T-helper 2 cell treated with Interferon-gamma antibody and Interleukin-4, amounts not matched to agents 100 ng/mL and 5 ng/mL, for 36 hours (primary cell): ENCODE results near the gene KIF13A. TPM values are rescaled to one million over a fixed set of nuclear protein-coding genes. Genes with fewer than 3 reads are reported as not detected.
"Not testable (repeated sequence)": the region's sequence is repeated elsewhere in the genome, so short reads cannot be mapped to it uniquely, and the experiment has no call there.

ENCODE experiments used
- intact Hi-C: fragments of 100-400 bp; cut with micrococcal nuclease; formaldehyde crosslinking; loops from one replicate; pipeline ENCODE4 v1.15.1; 2023
- total RNA-seq: library from RNA; stranded (reverse); gene quantifications from 2 replicates; pipeline ENCODE4 v1.2.3, GENCODE V29; 2022

KIF13A gene
- total RNA-seq, 1 donor from 2014 or later: not detected

DNA sequence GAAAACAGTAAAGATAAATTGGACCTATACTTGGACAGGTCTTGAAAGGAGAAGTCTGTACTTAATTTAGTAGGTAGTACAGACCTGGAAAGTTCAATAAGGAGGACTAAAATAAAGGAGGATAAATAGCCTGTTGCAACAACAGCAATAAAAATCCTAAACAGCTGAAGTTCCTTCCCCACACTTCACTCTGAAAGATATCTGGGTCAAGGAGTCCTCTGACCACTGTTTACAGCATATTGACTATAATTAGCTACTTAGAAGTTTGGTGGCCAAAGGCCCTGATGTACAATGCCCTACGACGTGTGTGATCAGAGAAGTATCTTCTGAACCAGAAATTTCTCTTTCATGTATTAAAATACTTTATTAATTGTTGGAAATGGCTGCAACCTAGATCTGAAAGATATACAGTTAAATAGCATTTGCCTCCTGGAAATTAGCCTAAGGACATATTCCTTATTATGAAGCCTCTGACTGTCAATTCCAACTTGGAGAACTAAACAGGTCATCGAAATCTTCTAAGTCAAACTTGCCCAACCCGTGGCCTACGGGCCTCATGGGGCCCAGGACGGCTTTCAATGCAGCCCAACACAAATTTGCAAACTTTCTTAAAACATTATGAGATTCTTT, 82.8 kb downstream of the KIF13A start:
- intact Hi-C loops: no loop called here

DNA sequence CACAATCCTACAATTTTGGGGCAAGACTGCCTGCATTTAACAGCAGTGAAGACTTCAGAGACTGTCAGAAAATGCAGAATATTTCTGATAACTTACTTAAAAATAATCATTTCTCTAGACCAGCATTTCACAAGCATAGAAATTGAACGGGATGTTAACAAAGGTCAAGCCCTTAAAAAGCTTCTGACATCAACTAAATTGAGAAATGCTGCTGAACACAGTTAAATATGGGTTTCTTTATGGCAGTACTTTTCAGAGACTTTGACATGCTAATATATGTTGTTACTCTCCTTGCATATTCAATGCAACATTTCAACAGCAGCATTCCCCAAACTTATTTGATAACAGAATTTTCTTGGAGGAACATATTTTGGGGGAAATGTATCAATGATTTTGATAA, 84.5 kb downstream of the KIF13A start:
- intact Hi-C loops: no loop called here

DNA sequence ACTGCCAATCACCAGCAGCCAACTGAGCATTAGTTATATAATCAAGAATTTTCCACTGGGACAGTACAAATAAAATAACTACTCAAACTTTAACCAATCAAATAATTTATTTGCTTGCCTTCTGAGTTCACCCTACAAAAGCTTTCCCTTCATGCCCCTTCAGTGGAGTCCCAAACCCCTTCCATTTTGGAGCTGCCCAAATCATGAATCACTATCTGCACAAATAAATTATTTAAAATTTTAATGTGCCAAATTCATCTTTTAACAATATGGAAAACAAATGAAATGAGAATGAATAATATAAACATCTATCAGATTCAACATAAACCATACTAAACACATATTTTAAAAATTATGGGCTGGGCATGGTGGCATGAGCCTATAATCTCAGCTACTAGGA, 85.9 kb downstream of the KIF13A start:
- intact Hi-C loops: no loop called here

DNA sequence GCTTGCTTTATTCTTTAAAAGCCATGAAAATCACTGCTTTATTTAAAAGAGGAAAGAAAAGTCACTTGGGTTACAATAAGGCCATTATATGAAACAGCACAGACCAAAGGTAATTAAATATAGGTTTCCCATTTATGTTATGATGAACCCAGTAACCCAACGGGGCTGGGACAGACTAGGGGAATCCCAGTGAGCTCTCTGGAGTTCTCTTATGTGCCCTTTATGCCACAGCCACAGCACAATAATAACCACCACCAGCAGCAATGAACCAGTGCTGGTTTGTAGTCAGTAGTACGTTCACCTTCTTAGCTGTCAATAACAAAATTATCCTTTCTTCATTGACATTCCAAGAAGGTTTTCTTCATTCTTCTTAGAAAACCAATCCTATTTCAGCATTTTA, 87.4 kb downstream of the KIF13A start:
- intact Hi-C loops: no loop called here

DNA sequence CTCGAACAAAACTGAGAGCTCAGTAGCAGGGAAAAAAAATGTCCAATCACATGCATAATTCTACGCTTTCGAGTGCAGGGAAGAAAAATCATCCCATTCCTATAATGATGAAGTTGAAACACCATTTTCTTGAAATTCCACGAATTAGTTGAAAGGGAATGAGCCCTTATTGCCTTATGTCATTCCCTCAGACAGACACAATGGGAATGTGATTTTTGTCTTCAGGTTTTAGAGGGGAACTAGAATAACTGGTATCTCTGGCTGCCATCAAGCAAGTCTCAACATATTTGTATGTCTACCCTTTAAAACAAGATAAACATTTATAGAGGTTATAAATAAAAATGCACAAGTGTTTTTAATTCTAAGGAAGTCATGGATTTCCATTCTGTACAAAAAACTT, 87.9 kb downstream of the KIF13A start:
- intact Hi-C loops: no loop called here

DNA sequence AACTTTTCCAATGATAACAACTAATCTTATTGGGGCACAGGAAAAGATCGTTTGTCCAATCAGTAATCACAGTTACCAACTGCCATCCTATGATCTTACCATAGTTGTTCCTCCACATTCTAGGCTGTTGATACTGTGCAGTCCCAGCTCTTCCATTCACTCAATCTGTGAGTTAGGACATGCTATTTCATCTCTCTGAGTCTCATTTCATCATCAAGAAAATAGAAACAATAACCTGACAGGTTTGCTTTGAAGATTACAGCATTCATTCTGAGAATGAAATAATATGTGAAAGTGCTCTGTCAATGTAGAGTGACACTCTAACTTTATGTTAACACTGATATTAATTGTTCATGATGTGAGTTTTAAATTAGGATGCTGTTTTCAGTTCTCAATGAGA, 89.8 kb downstream of the KIF13A start:
- intact Hi-C loops: no loop called here

DNA sequence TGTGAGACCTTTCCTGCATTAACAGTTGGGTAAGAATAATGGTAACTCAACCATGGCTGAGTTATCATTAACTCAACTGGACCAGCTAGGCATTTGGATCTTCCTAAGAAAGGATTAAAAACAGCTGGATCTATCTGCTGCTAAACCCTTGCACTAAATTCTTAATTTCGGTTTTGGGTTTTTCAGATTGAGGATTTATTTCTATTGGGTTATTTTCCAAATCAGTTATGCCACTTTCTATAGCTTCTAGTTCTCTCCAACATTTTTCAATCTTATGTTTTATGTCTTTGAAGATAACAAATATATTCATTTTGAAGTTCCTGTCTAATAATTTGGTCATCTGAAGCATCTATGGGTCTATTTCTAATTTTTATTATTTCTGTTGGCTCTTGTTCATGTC, 92.5 kb downstream of the KIF13A start:
- intact Hi-C loops: no loop called here

DNA sequence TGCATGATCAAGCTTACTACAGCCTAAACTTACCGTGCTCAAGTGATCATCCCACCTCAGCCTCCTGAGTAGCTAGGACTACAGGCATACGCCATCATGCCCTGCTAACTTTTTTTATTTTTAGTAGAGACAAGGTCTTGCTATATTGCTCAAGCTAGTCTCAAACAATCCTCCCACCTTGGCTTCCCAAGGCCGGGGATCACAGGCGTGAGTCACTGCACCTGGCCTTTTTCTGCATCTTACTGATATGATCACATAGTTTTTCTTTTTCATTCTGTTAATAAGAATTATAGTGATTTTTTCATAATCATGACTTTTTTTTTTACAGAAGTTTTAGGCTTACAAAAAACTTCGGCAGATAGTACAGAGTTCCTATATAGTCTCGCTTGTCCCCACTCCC, 93.2 kb downstream of the KIF13A start:
- intact Hi-C loops: no loop called here

DNA sequence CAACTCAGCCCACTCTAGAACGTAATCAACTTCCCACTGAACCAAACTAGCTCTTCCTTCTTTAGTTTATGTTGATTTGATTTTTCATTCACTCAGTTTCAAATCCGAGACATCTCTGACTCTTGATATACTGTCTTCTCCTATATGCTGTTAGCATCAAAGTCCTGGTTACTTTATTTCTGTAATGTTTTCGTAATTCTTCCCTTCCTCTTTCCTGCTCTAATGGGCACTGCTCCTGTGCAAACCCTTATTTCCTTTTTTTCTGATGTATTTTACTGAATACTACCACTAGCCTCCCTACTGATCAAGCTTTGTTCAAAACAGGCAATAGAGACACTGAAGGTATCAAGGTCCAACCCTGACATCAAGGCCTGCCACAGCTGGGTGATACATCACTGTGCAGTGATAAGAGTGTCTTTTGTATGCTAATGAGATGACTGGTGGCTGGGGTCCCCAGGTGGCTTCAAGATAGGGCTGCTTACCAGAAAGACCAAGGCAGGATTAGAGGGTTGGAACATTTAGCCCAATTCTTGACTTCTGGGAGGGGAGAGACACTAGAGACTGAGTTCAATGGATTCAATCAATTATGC, 95.2 kb downstream of the KIF13A start:
- intact Hi-C loops: no loop called here

DNA sequence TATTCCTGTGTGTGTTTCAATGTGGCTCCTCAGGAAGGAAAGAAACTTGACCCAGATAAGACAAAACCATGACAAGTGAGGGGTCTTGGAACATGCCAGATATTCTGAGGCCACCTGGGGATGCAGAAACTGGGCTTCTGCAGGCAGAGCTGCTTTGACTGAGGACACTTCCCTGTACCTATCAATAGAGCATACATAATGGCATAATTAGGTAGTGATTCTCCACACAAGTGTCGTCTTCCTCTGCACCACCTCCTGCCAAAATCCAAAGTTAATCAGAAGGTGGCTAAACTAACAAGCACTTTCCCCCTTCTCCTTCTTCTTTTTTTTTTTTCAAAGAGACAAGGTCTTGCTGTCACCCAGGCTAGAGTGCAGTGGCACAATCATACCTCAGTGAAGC, 97.1 kb downstream of the KIF13A start:
- intact Hi-C loops: no loop called here

DNA sequence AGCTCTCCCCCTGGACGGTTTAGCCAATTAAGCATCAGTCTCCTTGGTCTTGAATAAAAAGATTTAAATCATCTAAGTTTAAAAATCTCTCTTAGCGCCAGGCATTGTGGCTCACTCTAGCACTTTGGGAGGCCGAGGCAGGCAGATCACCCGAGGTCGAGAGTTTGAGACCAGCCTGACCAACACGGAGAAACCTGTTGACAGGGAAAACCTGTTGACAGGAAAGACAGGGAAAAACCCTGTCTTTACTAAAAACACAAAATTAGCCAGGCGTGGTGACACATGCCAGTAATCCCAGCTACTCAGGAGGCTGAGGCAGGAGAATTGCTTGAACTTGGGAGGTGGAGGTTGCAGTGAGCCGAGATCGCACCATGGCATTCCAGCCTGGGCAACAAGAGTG, 97.7 kb downstream of the KIF13A start:
- intact Hi-C loops: not testable (repeated sequence)

DNA sequence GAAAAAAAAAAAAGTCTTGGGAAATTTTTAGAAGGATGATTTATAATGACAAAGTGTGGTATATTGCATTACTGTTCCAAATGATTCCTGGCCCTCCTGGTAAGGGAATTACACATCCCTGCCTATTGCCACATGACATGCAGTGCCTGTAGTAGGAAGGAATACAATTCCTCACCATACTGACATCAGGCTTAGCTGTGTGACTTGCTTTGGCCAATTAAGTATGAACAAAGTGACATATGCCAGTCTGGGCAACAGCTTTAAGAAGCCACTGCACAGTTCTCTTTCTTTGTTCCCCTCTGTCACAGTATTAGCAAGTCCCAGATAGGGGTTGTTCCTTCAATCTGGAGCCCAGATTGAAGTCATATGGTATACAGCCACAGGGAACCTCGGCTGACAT, 100.5 kb downstream of the KIF13A start:
- intact Hi-C loops: no loop called here

DNA sequence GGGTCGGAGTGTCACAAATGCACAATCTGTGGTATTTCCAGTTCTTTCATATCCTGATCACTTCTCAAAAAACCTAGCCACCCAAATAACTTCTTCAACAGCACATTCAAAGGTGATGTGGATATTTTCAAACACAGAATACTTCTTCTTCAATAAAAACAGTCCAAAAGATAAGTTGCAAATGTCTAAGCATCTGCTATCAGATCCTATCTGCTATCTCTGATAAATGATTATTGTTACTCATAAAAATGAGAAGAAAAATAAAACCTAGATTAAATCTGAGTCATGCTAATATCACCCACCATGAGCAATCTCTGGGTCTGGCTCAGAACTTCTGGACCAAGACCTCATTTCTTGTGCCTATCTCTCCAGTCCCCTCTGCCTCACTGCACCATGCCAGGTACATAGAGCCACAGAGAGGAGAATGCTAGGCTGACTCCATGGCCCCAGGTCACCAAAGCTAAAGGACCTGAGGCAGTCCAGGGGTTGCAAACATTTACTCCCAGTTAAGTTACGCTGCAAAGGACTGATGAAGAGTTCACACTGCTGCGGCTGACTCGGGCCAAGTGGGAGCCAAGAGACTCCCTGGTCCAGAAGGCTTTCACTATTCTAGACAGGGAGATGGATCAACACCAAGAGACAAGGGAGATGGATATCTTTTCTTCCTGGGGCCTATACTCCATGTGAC, 101.4 kb downstream of the KIF13A start:
- intact Hi-C loops: no loop called here

DNA sequence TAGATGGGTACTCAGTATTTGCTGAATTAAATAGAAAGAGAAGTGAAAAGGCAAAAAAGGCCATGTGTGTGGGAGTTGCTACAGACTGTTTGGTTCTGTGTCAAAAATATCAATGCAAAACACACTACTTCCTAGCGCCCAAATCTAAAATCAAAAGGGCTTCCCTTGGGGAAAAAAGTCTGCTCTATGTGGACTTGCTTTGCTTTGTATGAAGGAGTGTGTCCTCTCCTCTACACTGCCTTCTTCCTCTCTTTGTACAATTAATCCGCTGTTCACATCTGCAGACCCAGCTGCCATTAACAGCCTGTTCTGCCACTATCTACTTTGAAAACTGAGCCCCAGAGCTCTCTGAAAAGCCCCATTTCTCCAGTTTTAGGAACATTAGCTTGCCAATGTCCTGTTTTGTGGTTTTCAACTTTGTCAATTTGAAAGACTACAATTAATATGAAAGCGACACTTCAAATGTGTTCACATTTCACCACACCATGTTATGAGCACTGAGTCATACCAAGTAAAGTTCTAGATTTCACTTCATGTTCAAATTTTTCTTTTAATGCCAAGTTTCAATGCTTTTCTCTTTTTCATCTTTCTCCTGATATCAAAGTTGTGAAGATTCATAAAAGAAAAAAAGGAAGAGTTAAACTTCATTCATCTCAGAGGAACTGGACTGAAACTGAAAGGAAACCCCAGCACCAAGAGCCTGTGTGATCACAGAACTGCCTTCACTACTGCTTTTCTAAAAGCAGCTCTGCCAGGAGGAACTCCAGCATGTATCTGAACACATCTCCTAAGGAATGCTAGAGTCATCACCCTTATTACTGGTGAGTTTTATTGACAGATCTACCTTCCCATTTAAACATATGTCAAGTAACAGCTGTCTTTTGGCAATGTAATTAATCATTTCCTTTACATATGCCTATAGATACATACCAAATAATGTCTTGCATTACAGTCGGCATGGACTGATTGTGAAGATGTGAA, 102.6 kb downstream of the KIF13A start:
- intact Hi-C loops: no loop called here

DNA sequence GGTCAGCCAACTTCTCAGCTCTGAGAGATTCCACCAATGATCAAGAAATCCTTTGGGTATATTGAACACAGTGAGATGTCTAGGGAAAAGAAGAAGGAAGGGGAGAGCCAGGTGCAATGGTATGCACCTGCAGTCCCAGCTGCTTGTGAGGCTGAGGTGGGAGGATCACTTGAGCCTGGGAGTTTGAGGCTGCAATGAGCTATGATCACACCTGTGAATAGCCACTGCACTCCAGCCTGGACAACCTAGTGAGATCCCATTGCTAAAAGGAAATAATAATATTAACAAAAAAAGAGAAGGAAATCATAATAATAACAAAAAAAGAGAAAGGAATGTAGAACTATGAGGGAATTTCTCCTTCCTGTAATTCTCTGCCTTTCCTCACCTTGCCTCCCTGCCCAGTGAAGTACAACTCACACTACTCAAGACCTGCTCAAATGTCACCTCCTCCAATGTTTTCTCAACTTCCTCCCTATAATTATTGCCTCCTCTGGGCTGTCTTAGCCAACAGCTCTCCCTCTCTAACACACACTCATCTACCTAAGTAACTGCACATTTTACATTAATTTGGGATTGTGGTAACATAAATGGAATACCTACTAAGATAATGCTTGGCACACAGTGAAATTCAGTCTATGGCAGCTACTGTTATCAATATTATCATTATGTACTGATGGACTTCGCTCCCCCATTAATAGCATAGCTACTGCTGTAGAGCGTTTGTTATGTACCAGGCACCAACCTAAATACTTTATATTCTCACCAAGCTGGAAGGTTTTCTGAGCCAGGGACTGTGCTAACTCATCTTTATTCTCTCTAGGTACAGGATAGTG, 103.6 kb downstream of the KIF13A start:
- intact Hi-C loops: no loop called here

DNA sequence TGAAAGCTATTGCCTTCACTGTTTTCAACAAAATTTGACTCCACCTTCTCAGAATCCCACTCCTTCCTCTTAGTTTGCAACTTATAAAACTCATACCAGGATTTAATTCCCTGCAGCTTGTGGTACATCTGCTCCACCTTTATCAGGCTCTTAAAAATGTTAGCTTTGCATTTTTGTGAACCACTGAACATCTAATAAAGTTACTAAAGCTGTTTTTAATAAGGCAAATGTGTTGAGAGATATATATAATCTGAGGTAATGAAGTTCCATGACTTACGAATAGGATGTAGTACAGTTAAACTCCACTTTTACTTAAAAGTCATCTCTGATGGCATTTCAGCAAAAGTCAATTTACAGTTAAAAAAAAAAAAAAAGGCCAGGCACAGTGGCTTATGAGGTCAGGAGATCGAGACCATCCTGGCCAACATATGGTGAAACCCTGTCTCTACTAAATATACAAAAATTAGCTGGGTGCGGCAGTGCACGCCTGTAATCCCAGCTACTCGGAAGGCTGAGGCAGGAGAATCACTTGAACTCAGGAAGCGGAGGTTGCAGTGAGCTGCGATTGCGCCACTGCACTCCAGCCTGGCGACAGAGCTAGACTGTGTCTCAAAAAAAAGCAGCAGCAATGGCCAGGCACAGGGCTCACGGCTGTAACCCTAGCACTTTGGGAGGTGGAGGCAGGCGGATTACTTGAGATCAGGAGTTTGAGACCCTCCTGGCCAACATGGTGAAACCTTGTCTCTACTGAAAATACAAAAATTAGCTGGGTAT, 106.2 kb downstream of the KIF13A start:
- intact Hi-C loops: no loop called here

DNA sequence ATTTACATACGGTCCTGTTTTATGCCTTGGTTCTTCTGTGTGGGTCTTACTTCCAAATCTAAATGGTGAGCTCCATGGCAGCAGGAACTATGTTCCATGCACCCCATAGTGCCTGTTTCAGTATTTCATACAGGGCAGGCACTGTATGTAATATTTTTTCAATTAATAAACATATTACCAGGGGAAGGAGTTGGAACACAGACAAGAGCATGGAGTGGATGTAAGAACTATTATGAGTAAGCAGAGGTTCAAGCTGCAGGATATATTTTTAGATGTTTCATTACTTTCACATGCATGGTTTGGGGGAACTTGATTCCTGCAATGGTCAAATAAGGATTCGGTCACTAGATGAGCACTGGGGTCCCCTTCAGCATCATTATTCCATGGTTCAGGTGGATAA, 108.3 kb downstream of the KIF13A start:
- intact Hi-C loops: no loop called here

DNA sequence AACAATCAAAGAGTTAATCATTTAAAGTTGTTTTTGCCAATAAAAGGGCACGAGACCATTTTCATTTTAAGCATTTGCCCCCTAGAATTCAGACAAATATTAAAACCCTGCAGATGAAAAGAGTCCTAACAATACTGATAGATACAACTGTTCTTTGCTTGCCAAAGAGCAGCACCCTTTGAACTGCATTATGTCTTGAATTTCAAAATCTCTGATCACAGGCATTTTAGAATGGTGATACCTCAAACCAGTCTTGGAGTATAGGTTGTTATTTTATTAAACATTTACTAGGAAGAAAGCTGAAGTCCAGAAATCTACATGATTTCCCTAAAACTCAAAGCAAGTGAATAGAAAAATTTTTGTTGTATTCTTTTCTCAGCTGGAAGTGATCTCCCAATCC, 108.7 kb downstream of the KIF13A start:
- intact Hi-C loops: no loop called here

DNA sequence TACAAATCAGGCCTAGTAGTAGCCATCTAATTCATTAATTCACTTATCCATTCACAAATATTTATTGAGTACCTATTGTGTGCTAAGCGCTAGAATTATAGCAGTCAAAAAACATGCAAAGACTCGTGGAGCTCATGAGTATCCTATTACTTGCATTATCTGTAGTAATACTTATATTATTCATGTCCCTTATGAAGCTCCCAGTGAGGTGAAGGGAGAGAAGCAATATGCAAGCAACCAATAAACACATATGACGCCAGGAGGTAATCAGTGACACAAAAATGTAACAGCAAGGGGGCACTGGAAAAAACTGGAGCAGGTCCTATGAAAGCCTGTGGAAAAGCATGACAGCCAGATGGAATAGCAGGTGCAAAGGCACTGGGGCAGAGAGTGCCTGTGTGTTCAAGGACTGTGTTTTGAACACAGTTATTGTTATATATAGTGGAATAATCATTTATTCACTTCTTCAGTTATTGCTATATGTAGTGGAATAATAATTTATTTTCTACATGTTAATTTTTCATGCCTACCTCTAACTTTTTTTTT, 109.5 kb downstream of the KIF13A start:
- intact Hi-C loops: no loop called here
